Liver (tissue), 9 donors: ENCODE data around the gene PYM1. TPM values are rescaled to one million over a fixed set of nuclear protein-coding genes. Genes with fewer than 3 reads are reported as not detected.

ENCODE experiments used
- DNase-seq: peaks from one replicate; pipeline ENCODE4 v3.0.0-alpha.2; 2017; ENCODE audit warnings: low spot score
- H3K27ac ChIP-seq, 2 donors: one replicate each; pipeline ENCODE4 v1.7.0; 2013; ENCODE audit warnings: inconsistent platforms in 2 of 2, low read length in 2 of 2, control low read depth in 1 of 2, low read depth in 1 of 2, mild to moderate bottlenecking in 1 of 2
- H3K27me3 ChIP-seq, 4 donors: one replicate each; pipeline versions ENCODE4 v1.6.1 to v1.7.0; 2013; ENCODE audit warnings: low read length in 3 of 4, inconsistent platforms in 1 of 4, mild to moderate bottlenecking in 1 of 4, moderate library complexity in 1 of 4; ENCODE audit not compliant: control insufficient read depth in 4 of 4, insufficient read depth in 4 of 4
- H3K36me3 ChIP-seq, 4 donors: one replicate each; pipeline versions ENCODE4 v1.6.1 to v1.7.0; 2013; ENCODE audit warnings: low read length in 3 of 4, mild to moderate bottlenecking in 3 of 4, low read depth in 1 of 4, moderate library complexity in 1 of 4; ENCODE audit not compliant: control insufficient read depth in 4 of 4, insufficient read depth in 3 of 4
- H3K4me1 ChIP-seq, 4 donors: one replicate each; pipeline versions ENCODE4 v1.6.1 to v1.7.0; 2013; ENCODE audit warnings: low read length in 3 of 4, mild to moderate bottlenecking in 3 of 4, moderate library complexity in 1 of 4; ENCODE audit not compliant: control insufficient read depth in 4 of 4, insufficient read depth in 4 of 4
- H3K4me3 ChIP-seq, 3 donors: one replicate each; pipeline versions ENCODE4 v1.6.1 to v1.7.0; 2013; ENCODE audit warnings: low read length in 3 of 3, control low read depth in 1 of 3, low read depth in 1 of 3, mild to moderate bottlenecking in 1 of 3
- H3K9ac ChIP-seq, 2 donors: one replicate each; pipeline ENCODE4 v1.7.0; 2013; ENCODE audit warnings: low read length in 2 of 2, mild to moderate bottlenecking in 2 of 2, moderate library complexity in 2 of 2, control low read depth in 1 of 2, low read depth in 1 of 2
- H3K9me3 ChIP-seq, 4 donors: one replicate each; pipeline versions ENCODE4 v1.6.1 to v1.7.0; 2013; ENCODE audit warnings: low read length in 3 of 4; ENCODE audit not compliant: control insufficient read depth in 4 of 4
- ATF3 ChIP-seq: IDR thresholded peaks from 2 replicates; pipeline ENCODE4 v1.6.1; 2016; ENCODE audit warnings: antibody characterized with exemption
- EGR1 ChIP-seq, 2 donors: IDR thresholded peaks; 2 replicates each; pipeline ENCODE4 v1.6.1; 2016 to 2018; ENCODE audit warnings: antibody characterized with exemption in 2 of 2, low read depth in 2 of 2
- FOXA1 ChIP-seq: IDR thresholded peaks from 2 replicates; pipeline ENCODE4 v1.6.1; 2016; ENCODE audit warnings: antibody characterized with exemption
- FOXA2 ChIP-seq: IDR thresholded peaks from 2 replicates; pipeline ENCODE4 v1.6.1; 2016; ENCODE audit warnings: antibody characterized with exemption
- GABPA ChIP-seq, 2 donors: IDR thresholded peaks in 1 of 2; conservative IDR thresholded peaks in 1 of 2; 2 replicates each; pipeline ENCODE4 v1.6.1; 2016; ENCODE audit warnings: antibody characterized with exemption in 2 of 2, mild to moderate bottlenecking in 1 of 2, moderate library complexity in 1 of 2
- HNF4A ChIP-seq, 2 donors: conservative IDR thresholded peaks; 2 replicates each; pipeline ENCODE4 v1.6.1; 2016; ENCODE audit warnings: antibody characterized with exemption in 2 of 2, mild to moderate bottlenecking in 2 of 2
- HNF4G ChIP-seq: IDR thresholded peaks from 2 replicates; pipeline ENCODE4 v1.6.1; 2016; ENCODE audit warnings: antibody characterized with exemption
- NR2F2 ChIP-seq: IDR thresholded peaks from 2 replicates; pipeline ENCODE4 v1.6.1; 2016; ENCODE audit warnings: antibody characterized with exemption
- RAD21 ChIP-seq, 2 donors: IDR thresholded peaks; 2 replicates each; pipeline ENCODE4 v1.6.1; 2016; ENCODE audit warnings: antibody characterized with exemption in 2 of 2, mild to moderate bottlenecking in 2 of 2
- REST ChIP-seq: IDR thresholded peaks from 2 replicates; pipeline ENCODE4 v1.6.1; 2016; ENCODE audit warnings: antibody characterized with exemption, mild to moderate bottlenecking
- RXRA ChIP-seq, 2 donors: IDR thresholded peaks; 2 replicates each; pipeline ENCODE4 v1.6.1; 2017 to 2018; ENCODE audit warnings: antibody characterized with exemption in 2 of 2, mild to moderate bottlenecking in 1 of 2
- SP1 ChIP-seq: IDR thresholded peaks from 2 replicates; pipeline ENCODE4 v1.6.1; 2018; ENCODE audit warnings: antibody characterized with exemption, mild to moderate bottlenecking
- YY1 ChIP-seq: IDR thresholded peaks from 2 replicates; pipeline ENCODE4 v1.6.1; 2016; ENCODE audit warnings: antibody characterized with exemption, mild to moderate bottlenecking
- WGBS: extraction: QIAGEN DNeasy Blood & Tissue Kit; methylation state at CpG from one replicate; pipeline ENCODE4 v1.1.7; 2013; 5-methylcytosine and 5-hydroxymethylcytosine counted together
- polyA plus RNA-seq, 2 donors: library from polyadenylated mRNA; stranded (reverse) in 1 of 2; unstranded in 1 of 2; fragments of 200-250 nt in 1 of 2; fragments of >200 nt in 1 of 2; fragmentation: Nextera tagmentation in 1 of 2; extraction: Ambion mirVana in 1 of 2; gene quantifications; one replicate each; pipeline versions ENCODE4 v1.2.1 to v1.2.3, GENCODE V29; 2013 to 2015
- total RNA-seq, 2 donors: library from RNA; depleted of rRNA; stranded (reverse); fragments of >200 nt; gene quantifications; one replicate each; pipeline ENCODE4 v1.2.3, GENCODE V29; 2014
- TF ChIP-seq, protein P1 (sequence below): fragments of 150-350 bp; IDR thresholded peaks from 2 replicates; pipeline ENCODE4 v1.5.1; 2017; ENCODE audit warnings: improper control_type of control experiment, low read depth, low read length; ENCODE audit not compliant: missing input control
- TF ChIP-seq, protein P2 (sequence below): IDR thresholded peaks from 2 replicates; pipeline ENCODE4 v1.6.1; 2016; ENCODE audit warnings: antibody characterized with exemption
- TF ChIP-seq, protein P3 (sequence below): IDR thresholded peaks from 2 replicates; pipeline ENCODE4 v1.6.1; 2016; ENCODE audit warnings: antibody characterized with exemption
- donor health status: healthy.
- donor health status: healthy.
- donor health status: healthy.
- donor health status: healthy.
- donor health status: healthy.

Gene PYM1
- total and polyA plus RNA-seq, 4 donors = 16.7 to 29.4 (median 21.3) TPM

DNA sequence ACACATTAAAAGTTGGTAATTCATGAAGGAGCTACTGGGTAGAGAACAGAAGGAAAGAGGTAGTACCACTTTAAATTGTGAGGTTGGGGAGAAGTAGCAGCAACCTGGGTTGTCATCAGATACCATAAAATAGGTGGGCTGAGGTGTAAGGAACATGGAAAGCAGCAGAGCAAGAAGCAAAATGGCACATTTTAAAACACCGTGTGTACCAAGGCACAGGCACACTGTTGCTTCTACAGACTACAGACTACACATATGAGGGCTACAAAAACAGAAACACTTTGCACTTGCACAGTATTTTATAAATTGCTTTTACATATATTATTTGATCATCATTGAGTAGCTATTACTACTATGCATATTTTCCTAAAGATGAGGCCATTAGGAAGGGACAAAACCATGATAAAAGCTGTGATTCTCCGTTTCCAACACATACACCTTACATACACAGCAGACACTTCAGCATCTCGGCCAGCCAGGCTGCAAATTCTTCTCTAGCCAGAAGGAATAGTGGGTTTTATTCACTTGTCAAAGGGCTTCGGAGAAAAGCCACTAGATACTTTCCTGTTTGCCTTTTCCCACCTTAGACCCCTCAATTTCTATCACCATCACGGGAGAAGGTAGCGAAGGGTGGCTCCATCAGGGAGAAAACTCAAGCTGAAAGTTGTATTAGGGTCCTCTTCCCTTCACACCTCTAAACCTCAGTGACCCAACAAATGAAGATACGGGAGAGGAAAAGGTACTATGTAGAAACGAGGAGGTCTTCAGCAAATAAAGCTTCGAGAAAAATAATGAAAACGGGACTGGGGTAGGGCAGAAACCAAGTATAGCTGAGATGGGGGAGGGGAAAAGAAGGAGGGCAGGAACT, 1.6 kb downstream of the PYM1 start:
- 24% methylated on average over 10 of the region's 10 CpGs for WGBS
- Histone ChIP-seq H3K27me3 (no peaks in the 10 kb centered on the region), H3K4me3 (peak overlapping the region; percentile 84 to 98 (median 95)), H3K27ac (peak overlapping the region; percentile 92 to 96), H3K9me3 (no peaks in the 10 kb centered on the region), H3K4me1 (peaks cover 6 to 32% (median 20%) of the 10 kb centered on the region in 4 donors), H3K9ac (peak overlapping the region; percentile 74 to 83), H3K36me3 (peaks cover 0 to 6% (median 1%) of the 10 kb centered on the region in 4 donors)
- TF ChIP-seq HNF4G = no peak
- no peak for TF ChIP-seq EGR1 (IDR thresholded peaks at IDR 0.05; ENCODE audit: low read depth in 2 of 2)
- TF ChIP-seq, protein P1, sequence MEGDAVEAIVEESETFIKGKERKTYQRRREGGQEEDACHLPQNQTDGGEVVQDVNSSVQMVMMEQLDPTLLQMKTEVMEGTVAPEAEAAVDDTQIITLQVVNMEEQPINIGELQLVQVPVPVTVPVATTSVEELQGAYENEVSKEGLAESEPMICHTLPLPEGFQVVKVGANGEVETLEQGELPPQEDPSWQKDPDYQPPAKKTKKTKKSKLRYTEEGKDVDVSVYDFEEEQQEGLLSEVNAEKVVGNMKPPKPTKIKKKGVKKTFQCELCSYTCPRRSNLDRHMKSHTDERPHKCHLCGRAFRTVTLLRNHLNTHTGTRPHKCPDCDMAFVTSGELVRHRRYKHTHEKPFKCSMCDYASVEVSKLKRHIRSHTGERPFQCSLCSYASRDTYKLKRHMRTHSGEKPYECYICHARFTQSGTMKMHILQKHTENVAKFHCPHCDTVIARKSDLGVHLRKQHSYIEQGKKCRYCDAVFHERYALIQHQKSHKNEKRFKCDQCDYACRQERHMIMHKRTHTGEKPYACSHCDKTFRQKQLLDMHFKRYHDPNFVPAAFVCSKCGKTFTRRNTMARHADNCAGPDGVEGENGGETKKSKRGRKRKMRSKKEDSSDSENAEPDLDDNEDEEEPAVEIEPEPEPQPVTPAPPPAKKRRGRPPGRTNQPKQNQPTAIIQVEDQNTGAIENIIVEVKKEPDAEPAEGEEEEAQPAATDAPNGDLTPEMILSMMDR = no peak
- TF ChIP-seq YY1 = no peak
- TF ChIP-seq, protein P2, sequence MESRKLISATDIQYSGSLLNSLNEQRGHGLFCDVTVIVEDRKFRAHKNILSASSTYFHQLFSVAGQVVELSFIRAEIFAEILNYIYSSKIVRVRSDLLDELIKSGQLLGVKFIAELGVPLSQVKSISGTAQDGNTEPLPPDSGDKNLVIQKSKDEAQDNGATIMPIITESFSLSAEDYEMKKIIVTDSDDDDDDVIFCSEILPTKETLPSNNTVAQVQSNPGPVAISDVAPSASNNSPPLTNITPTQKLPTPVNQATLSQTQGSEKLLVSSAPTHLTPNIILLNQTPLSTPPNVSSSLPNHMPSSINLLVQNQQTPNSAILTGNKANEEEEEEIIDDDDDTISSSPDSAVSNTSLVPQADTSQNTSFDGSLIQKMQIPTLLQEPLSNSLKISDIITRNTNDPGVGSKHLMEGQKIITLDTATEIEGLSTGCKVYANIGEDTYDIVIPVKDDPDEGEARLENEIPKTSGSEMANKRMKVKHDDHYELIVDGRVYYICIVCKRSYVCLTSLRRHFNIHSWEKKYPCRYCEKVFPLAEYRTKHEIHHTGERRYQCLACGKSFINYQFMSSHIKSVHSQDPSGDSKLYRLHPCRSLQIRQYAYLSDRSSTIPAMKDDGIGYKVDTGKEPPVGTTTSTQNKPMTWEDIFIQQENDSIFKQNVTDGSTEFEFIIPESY = no peak
- TF ChIP-seq NR2F2 = no peak
- TF ChIP-seq FOXA2 = no peak
- no peak for TF ChIP-seq REST
- no peak for TF ChIP-seq FOXA1
- no peak for TF ChIP-seq GABPA (IDR thresholded peaks at IDR 0.05 in 1 of 2, conservative IDR thresholded peaks at IDR 0.05 in 1 of 2)
- no peak for TF ChIP-seq SP1
- no peak for TF ChIP-seq HNF4A (conservative IDR thresholded peaks at IDR 0.05)
- TF ChIP-seq ATF3 = no peak
- DNase-seq = no peak

GRCh38 chr12:55925371-55925770, 2.3 kb downstream of the PYM1 start:
- Histone ChIP-seq H3K27me3 (no peaks in the 10 kb centered on the region), H3K36me3 (peaks cover 0 to 6% (median 2%) of the 10 kb centered on the region in 4 donors), H3K9me3 (no peaks in the 10 kb centered on the region), H3K4me3 (no peak overlapping the region), H3K4me1 (peaks cover 6 to 29% (median 21%) of the 10 kb centered on the region in 4 donors), H3K27ac (no peak overlapping the region), H3K9ac (no peak overlapping the region)
- no peak for DNase-seq
- WGBS = 87% methylated on average over 4 of the region's 4 CpGs
- TF ChIP-seq FOXA1 = no peak
- TF ChIP-seq, protein P3, sequence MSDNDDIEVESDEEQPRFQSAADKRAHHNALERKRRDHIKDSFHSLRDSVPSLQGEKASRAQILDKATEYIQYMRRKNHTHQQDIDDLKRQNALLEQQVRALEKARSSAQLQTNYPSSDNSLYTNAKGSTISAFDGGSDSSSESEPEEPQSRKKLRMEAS = no peak
- no peak for TF ChIP-seq REST
- no peak for TF ChIP-seq ATF3
- TF ChIP-seq HNF4A (conservative IDR thresholded peaks at IDR 0.05) = no peak
- TF ChIP-seq YY1 = no peak
- TF ChIP-seq, protein P2 = no peak
- no peak for TF ChIP-seq RXRA (IDR thresholded peaks at IDR 0.05)
- TF ChIP-seq RAD21 (IDR thresholded peaks at IDR 0.05) = no peak
